ENCODE measurements around the gene SIAH3.
A peak's percentile ranks its signal among the peaks of the same experiment; 100 is the strongest.

The SIAH3 gene

GRCh38 chr13:45809801-45810394, 41.7 kb downstream of the SIAH3 start:
- TF ChIP-seq, protein P1, sequence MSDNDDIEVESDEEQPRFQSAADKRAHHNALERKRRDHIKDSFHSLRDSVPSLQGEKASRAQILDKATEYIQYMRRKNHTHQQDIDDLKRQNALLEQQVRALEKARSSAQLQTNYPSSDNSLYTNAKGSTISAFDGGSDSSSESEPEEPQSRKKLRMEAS (IDR thresholded peaks at IDR 0.05), result no peak
- no peak for TF ChIP-seq EGR1 (IDR thresholded peaks at IDR 0.05)
- no peak for TF ChIP-seq TAF1 (IDR thresholded peaks at IDR 0.05; ENCODE audit: low read depth)
- TF ChIP-seq, protein P2, sequence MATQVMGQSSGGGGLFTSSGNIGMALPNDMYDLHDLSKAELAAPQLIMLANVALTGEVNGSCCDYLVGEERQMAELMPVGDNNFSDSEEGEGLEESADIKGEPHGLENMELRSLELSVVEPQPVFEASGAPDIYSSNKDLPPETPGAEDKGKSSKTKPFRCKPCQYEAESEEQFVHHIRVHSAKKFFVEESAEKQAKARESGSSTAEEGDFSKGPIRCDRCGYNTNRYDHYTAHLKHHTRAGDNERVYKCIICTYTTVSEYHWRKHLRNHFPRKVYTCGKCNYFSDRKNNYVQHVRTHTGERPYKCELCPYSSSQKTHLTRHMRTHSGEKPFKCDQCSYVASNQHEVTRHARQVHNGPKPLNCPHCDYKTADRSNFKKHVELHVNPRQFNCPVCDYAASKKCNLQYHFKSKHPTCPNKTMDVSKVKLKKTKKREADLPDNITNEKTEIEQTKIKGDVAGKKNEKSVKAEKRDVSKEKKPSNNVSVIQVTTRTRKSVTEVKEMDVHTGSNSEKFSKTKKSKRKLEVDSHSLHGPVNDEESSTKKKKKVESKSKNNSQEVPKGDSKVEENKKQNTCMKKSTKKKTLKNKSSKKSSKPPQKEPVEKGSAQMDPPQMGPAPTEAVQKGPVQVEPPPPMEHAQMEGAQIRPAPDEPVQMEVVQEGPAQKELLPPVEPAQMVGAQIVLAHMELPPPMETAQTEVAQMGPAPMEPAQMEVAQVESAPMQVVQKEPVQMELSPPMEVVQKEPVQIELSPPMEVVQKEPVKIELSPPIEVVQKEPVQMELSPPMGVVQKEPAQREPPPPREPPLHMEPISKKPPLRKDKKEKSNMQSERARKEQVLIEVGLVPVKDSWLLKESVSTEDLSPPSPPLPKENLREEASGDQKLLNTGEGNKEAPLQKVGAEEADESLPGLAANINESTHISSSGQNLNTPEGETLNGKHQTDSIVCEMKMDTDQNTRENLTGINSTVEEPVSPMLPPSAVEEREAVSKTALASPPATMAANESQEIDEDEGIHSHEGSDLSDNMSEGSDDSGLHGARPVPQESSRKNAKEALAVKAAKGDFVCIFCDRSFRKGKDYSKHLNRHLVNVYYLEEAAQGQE (IDR thresholded peaks at IDR 0.05; ENCODE audit: low read depth), result no peak
- no peak for TF ChIP-seq NFIC (IDR thresholded peaks at IDR 0.05)
- TF ChIP-seq CREB1 (IDR thresholded peaks at IDR 0.05; ENCODE audit: low read depth), result no peak
- TF ChIP-seq TCF12 (IDR thresholded peaks at IDR 0.05; ENCODE audit: low read depth), result no peak
- TF ChIP-seq RAD21 (IDR thresholded peaks at IDR 0.05; ENCODE audit: low read depth), result no peak
- no peak for TF ChIP-seq EP300 (IDR thresholded peaks at IDR 0.05; ENCODE audit: borderline replicate concordance)
- no peak for TF ChIP-seq ZBTB7A (IDR thresholded peaks at IDR 0.05; ENCODE audit: low read depth)
- no peak for TF ChIP-seq YY1 (IDR thresholded peaks at IDR 0.05; ENCODE audit: low read depth)
- TF ChIP-seq, protein P3, sequence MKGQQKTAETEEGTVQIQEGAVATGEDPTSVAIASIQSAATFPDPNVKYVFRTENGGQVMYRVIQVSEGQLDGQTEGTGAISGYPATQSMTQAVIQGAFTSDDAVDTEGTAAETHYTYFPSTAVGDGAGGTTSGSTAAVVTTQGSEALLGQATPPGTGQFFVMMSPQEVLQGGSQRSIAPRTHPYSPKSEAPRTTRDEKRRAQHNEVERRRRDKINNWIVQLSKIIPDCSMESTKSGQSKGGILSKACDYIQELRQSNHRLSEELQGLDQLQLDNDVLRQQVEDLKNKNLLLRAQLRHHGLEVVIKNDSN (IDR thresholded peaks at IDR 0.05), result no peak

GRCh38 chr13:45808925-45809324, 42.6 kb downstream of the SIAH3 start:
- TF ChIP-seq RAD21 (IDR thresholded peaks at IDR 0.05; ENCODE audit: low read depth), result no peak
- TF ChIP-seq, protein P3 (IDR thresholded peaks at IDR 0.05), result no peak
- no peak for TF ChIP-seq EP300 (IDR thresholded peaks at IDR 0.05; ENCODE audit: borderline replicate concordance)
- TF ChIP-seq CREB1 (IDR thresholded peaks at IDR 0.05; ENCODE audit: low read depth), result no peak
- no peak for TF ChIP-seq YY1 (IDR thresholded peaks at IDR 0.05; ENCODE audit: low read depth)
- no peak for TF ChIP-seq NFIC (IDR thresholded peaks at IDR 0.05)
- no peak for TF ChIP-seq TAF1 (IDR thresholded peaks at IDR 0.05; ENCODE audit: low read depth)
- no peak for TF ChIP-seq TEAD4 (IDR thresholded peaks at IDR 0.05)
- TF ChIP-seq, protein P2 (IDR thresholded peaks at IDR 0.05; ENCODE audit: low read depth), result no peak
- TF ChIP-seq FOXM1 (IDR thresholded peaks at IDR 0.05; ENCODE audit: borderline replicate concordance, low read depth), result no peak
- TF ChIP-seq, protein P1 (IDR thresholded peaks at IDR 0.05), result no peak
- no peak for TF ChIP-seq EGR1 (IDR thresholded peaks at IDR 0.05)
- TF ChIP-seq ZBTB7A (IDR thresholded peaks at IDR 0.05; ENCODE audit: low read depth), result no peak
- TF ChIP-seq TCF12 (IDR thresholded peaks at IDR 0.05; ENCODE audit: low read depth), result no peak
- TF ChIP-seq CEBPB (IDR thresholded peaks at IDR 0.05), result no peak

DNA sequence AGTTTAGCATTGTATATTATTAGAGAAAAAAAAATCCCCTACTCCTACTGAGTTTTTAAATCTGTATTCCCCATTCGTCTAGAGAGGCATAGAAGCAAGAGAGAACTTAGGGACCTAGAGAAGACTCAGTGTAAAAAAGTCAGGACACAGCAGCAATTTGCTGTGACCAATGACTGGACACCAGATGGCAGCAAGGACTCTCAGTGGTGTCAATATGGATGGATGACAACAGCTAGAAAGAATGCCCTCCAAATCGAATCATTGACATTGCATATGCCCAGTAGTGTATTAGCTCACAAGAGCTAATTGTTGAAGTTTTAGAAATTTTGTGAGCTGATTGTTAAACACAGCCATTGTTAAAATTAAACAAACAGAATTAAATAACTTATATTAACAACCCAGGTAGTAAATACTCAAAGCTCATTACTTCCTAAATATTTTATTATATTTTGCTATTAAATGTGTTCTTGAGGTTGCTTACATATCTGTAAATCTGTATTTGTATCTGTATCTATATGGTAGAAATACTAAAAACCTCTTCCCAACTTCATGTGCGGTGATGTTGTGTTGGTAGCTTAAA, 43.9 kb downstream of the SIAH3 start:
- TF ChIP-seq TEAD4 (IDR thresholded peaks at IDR 0.05), result peak; percentile 52; the same call in 1 of the 2 replicates
- TF ChIP-seq, protein P1 (IDR thresholded peaks at IDR 0.05), result 0 out of 2 replicates have a peak, but pooled peaks have one; percentile 12
- TF ChIP-seq ZBTB7A (IDR thresholded peaks at IDR 0.05; ENCODE audit: low read depth), result no peak
- TF ChIP-seq RAD21 (IDR thresholded peaks at IDR 0.05; ENCODE audit: low read depth), result peak; percentile 92

GRCh38 chr13:45800485-45800884, 51.1 kb downstream of the SIAH3 start:
- TF ChIP-seq TCF12 (IDR thresholded peaks at IDR 0.05; ENCODE audit: low read depth) (no peak), NFIC (IDR thresholded peaks at IDR 0.05) (no peak), CEBPB (IDR thresholded peaks at IDR 0.05) (no peak), TAF1 (IDR thresholded peaks at IDR 0.05; ENCODE audit: low read depth) (no peak), YY1 (IDR thresholded peaks at IDR 0.05; ENCODE audit: low read depth) (no peak), FOXM1 (IDR thresholded peaks at IDR 0.05; ENCODE audit: borderline replicate concordance, low read depth) (no peak), CREB1 (IDR thresholded peaks at IDR 0.05; ENCODE audit: low read depth) (no peak), EGR1 (IDR thresholded peaks at IDR 0.05) (no peak), RAD21 (IDR thresholded peaks at IDR 0.05; ENCODE audit: low read depth) (no peak)
- TF ChIP-seq, protein P1 (IDR thresholded peaks at IDR 0.05), result no peak
- TF ChIP-seq, protein P2 (IDR thresholded peaks at IDR 0.05; ENCODE audit: low read depth), result no peak
- TF ChIP-seq, protein P3 (IDR thresholded peaks at IDR 0.05), result no peak
